NCI-H510A treated with DMSO at 0.1 percent for 48 hours (cell line): ENCODE measurements around the gene LIN9.
"Not testable (repeated sequence)": the region's sequence is repeated elsewhere in the genome, so short reads cannot be mapped to it uniquely, and the experiment has no call there.

Experiments
- DNase-seq: peaks from one replicate; lab custom pipeline; 2025; lab: John Stamatoyannopoulos, UW

Gene LIN9

DNA sequence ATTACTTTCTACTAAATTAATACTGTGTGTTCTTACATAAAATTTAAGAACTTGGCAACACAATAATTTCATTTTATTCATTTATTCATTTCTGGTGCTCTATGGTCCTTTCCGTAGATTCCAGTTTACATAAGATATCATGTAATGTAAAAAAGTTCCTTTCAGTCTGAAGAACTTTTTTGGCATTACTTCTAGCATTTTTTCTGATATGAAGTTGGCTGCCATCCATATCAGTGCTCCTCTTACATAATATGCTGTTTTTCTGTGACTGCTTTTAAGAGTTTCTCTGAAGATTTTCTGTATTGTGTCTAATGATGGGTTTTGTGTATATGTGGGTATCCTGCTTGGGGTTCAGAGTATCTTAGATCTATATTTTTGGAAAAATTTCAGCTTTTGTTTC is 34.8 kb downstream of the LIN9 start:
- DNase-seq, result no peak

- not testable (repeated sequence) for DNase-seq
Observed at GRCh38 chr1:226272233-226272902, 36.6 kb downstream of the LIN9 start.

- no peak for DNase-seq
Observed at GRCh38 chr1:226268421-226269124, 40.4 kb downstream of the LIN9 start.

- no peak for DNase-seq
Observed at GRCh38 chr1:226261818-226262217, 47.1 kb downstream of the LIN9 start.

DNA sequence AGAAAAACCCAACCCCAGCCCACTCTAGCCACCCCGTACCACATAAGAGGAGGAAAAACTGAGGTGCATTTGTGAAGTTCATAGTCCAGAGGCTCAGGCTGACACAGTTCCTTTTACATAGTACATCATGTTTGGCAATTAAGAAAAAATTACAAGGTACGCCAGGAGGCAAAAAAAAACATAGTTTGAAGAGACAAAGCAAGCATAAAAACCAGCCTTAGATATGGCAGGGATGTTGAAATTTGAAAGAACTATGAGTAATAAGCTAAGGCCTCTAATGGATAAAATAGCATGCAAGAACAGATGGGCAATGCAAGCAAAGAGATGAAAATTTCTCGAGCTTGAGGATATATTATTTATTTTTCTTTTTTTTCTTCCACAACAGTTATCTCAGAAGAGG is 53.6 kb downstream of the LIN9 start:
- DNase-seq, result no peak

- no peak for DNase-seq
Observed at GRCh38 chr1:226253933-226254332, 55.0 kb downstream of the LIN9 start.

GRCh38 chr1:226252841-226253240 is 56.1 kb downstream of the LIN9 start:
- not testable (repeated sequence) for DNase-seq

- DNase-seq, result no peak
Observed at GRCh38 chr1:226250511-226250910, 58.5 kb downstream of the LIN9 start.

DNA sequence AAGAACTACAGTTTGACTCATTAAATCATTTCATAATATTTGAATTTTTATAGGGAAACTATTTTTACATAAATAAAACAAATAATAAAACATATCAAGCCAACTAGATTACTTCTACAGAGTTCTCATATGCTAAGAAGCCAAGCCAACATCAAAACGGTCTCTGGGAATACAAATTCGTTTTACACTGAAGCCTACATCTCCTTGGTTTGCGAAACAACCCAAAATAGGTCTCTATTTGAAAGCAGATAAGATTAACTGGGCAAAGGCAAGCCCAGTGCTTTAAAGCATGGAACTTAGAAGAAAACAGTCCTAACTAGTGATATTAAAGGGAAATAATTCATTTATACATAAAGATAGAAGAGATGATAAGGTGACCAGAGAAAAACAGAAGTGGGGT is 60.2 kb downstream of the LIN9 start:
- no peak for DNase-seq

- no peak for DNase-seq
Observed at GRCh38 chr1:226248091-226248490, 60.9 kb downstream of the LIN9 start.

DNA sequence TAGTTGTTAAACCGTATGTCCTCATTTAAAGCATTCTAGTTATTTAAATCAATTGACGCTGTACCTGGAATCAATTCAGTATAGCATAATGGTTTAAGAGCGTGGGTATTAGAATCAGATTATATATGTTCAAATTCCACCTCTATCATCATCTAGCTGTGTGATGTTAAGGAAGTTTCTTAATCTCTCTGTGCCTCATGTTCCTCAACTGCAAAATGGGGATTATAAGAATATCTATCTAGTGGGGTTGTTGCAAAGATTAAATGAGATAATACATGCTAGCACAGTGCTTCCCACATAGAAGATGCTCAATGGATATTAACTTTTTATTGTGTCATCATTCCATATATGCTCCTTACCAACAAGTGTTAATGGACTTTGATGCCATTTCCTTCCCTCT is 69.5 kb downstream of the LIN9 start:
- DNase-seq, result no peak

GRCh38 chr1:226236826-226237225 is 72.1 kb downstream of the LIN9 start:
- DNase-seq, result no peak

DNA sequence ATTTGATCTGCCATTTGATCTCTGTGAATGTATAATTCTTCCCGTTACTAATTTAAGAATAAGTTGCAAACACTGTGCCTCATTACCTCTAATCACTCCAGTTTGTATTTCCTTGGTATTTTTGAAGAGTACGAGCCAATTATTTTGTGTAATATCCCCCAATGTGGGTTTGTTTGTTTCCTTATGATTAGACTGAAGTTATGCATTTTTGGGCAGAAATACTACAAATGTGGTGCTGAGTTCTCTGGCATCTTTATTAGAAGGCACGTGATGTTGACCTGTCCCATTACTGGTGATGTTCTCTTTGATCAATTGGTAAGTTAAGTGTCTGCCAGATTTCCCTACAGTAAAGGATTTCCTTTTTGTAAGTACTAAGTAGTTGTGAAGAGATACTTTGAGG is 75.2 kb downstream of the LIN9 start:
- DNase-seq, result no peak

DNA sequence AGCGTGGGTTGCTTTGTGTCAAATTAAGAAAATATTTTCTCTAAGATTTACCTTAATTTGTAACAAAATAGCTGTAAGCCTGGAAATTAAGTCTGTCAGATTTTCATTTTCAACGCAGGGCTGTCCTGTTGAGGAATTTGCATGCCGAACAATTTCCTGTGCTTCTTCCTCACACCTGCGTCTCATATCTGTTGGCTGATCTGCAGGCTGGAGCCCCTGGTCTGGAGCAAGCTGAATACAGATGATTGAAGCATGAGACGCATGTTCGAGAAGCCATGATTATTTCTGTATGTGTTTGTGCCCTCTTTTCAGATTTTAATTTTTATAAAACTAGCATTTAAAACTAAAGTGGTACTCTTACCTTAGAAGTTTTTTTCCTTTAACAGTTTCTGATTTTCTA is 75.7 kb downstream of the LIN9 start:
- DNase-seq, result no peak

GRCh38 chr1:226226601-226227000 is 82.4 kb downstream of the LIN9 start:
- no peak for DNase-seq

DNA sequence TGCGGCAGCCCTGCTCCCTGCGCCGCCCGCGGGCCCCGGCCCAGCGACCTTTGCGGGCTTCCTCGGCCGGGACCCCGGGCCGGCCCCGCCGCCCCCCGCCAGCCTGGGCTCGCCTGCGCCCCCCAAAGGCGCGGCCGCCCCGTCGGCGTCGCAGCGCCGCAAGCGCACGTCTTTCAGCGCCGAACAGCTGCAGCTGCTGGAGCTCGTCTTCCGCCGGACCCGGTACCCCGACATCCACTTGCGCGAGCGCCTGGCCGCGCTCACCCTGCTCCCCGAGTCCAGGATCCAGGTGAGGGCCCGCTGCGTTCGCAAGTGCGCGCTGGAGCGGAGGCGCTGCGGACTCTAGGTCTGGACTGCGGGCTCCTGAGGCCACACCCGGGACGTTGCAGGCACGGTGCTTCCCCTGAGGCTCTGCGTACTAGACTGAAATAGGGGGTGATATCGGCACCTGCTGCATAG is 85.1 kb downstream of the LIN9 start:
- DNase-seq, result peak; percentile 22

GRCh38 chr1:226223157-226223785 is 85.7 kb downstream of the LIN9 start, which contains the start of gene MIXL1:
Gene MIXL1 (plus strand): TSS chr1:226223664. CDS start chr1:226223682, 18 bp downstream.
- no peak for DNase-seq

DNA sequence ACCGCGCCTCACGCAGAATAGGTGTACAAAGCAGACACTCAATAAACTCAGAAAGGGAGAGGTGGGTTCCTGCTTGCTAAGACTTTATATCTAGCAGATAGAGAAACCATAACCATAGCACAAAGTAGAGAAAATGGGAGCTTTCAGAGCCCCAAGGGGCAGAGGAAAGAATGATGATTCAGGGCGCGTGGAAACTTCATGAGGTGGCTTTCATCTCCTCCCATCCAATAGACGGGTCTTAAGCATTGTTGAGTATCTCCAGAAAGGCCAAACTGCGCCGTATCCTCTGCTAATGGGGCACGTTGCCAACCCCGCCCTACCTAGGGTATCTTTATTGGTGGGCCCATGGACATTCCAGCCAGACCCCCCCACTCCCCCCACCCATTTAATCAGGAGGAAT is 86.3 kb downstream of the LIN9 start:
- no peak for DNase-seq

DNA sequence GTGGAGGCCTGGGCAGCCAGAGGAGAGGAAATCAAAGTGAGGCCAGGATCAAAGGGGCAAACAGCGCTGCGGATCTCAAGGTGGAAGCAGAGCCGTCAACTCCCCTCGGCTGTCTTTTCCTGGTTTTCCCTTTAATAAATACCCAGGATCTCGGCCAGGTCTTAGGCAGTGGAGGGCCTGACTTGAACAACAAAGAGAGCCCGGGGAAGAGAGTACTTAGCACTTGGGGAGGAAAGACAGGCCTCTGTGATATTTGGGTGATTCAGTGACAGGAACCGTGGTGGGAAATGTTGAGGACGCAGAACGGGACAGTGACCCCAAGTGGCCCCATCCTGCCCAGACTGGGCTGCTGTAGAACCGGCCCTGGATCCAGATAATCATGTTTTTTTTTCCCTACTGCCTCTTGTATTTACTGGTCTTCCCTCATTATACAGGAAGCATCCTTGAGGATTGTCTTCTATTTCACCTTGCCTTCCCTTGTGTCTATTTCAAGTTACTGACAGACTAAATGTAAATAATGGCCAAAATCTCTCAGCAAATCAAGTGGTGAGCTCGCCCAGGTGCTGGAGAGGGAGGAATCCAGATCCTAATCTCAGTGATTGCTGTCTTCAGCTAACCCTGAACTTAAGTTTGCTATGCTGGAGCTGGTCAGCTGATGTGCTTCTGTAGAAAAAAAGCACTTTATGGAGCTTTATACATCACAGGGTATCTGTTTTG is 88.3 kb downstream of the LIN9 start:
- DNase-seq, result no peak

GRCh38 chr1:226217273-226217672 is 91.7 kb downstream of the LIN9 start:
- DNase-seq, result no peak

- no peak for DNase-seq
Observed at GRCh38 chr1:226216056-226216455, 92.9 kb downstream of the LIN9 start.

DNA sequence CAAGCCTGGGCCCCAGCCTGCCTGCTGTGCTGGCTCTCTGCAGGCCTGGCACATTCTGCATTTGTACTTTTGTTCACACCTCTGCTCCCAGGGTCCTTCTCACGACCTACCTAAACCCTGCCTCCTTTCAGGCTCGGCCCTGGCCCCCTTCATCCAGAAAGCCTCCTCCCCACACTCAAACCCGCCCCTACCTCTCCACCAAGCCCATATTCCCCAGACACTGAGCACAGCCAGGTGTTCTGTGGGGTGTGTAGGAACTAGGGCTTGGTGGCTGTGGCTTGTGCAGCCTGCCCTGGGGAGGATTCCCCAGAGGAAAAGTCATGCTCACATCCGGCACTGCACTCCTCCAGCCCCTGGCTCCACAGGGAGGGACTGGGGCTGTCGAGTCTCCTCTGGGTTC is 93.7 kb downstream of the LIN9 start:
- DNase-seq, result no peak

- no peak for DNase-seq
Observed at GRCh38 chr1:226212545-226212944, 96.4 kb downstream of the LIN9 start.
